ENCODE measurements around the gene ERVK3-1.

Gene ERVK3-1

GRCh38 chr19:58268344-58268743 lies 36.8 kb upstream of the ERVK3-1 start:
- no peak for TF ChIP-seq CTCF (IDR thresholded peaks at IDR 0.05; ENCODE audit: low read depth, low read length)
- in situ Hi-C loops (cut with HindIII; ENCODE audit: low sequenced_read_pairs), result no loop called here
- H3K4me3 ChIP-seq (ENCODE audit: low read depth, low read length), result no peak overlapping the region
- DNase-seq (ENCODE audit: low read depth, low spot score), result no peak

GRCh38 chr19:58274771-58275201 lies 30.4 kb upstream of the ERVK3-1 start:
- H3K4me3 ChIP-seq (ENCODE audit: low read depth, low read length), result no peak overlapping the region
- TF ChIP-seq CTCF (IDR thresholded peaks at IDR 0.05; ENCODE audit: low read depth, low read length), result no peak
- peak; percentile 64 for DNase-seq (ENCODE audit: low read depth, low spot score)
- in situ Hi-C loops (cut with HindIII; ENCODE audit: low sequenced_read_pairs), result no loop called here

GRCh38 chr19:58275564-58275963 lies 29.6 kb upstream of the ERVK3-1 start:
- DNase-seq (ENCODE audit: low read depth, low spot score), result no peak

GRCh38 chr19:58277197-58277596 lies 28.0 kb upstream of the ERVK3-1 start:
- H3K4me3 ChIP-seq (ENCODE audit: low read depth, low read length), result no peak overlapping the region
- DNase-seq (ENCODE audit: low read depth, low spot score), result no peak
- in situ Hi-C loops (cut with HindIII; ENCODE audit: low sequenced_read_pairs), result no loop called here
- no peak for TF ChIP-seq CTCF (IDR thresholded peaks at IDR 0.05; ENCODE audit: low read depth, low read length)

More at GRCh38 chr19:58275564-58275963, 29.6 kb upstream of the ERVK3-1 start:
- TF ChIP-seq CTCF (IDR thresholded peaks at IDR 0.05; ENCODE audit: low read depth, low read length), result no peak
- no peak overlapping the region for H3K4me3 ChIP-seq (ENCODE audit: low read depth, low read length)
- in situ Hi-C loops (cut with HindIII; ENCODE audit: low sequenced_read_pairs), result no loop called here

GRCh38 chr19:58277748-58278540 lies 27.2 kb upstream of the ERVK3-1 start:
- H3K4me3 ChIP-seq (ENCODE audit: low read depth, low read length), result peak overlapping the region; percentile 97
- no peak for DNase-seq (ENCODE audit: low read depth, low spot score)
- in situ Hi-C loops (cut with HindIII; ENCODE audit: low sequenced_read_pairs), result no loop called here
- TF ChIP-seq CTCF (IDR thresholded peaks at IDR 0.05; ENCODE audit: low read depth, low read length), result no peak

- in situ Hi-C loops (cut with HindIII; ENCODE audit: low sequenced_read_pairs), result no loop called here
- H3K4me3 ChIP-seq (ENCODE audit: low read depth, low read length), result peak within 1 kb of the TSS; percentile 97
- peak; percentile 13 for TF ChIP-seq CTCF (IDR thresholded peaks at IDR 0.05; ENCODE audit: low read depth, low read length)
- DNase-seq (ENCODE audit: low read depth, low spot score), result peak; percentile 99
Measured at GRCh38 chr19:58278541-58279041, 26.6 kb upstream of the ERVK3-1 start, which contains the start of gene ZNF8. TSS of gene ZNF8 (plus strand) at chr19:58278955. CDS start at chr19:58279082, 127 bp downstream.
